AG04450 (cell line): Measurements from ENCODE around the gene OR9G1. TPM values are rescaled to one million over a fixed set of nuclear protein-coding genes. Genes with fewer than 3 reads are reported as not detected.

Experiments used
- CTCF ChIA-PET: fragments of 300-600, 350-600 bp; formaldehyde crosslinking; extraction: SDS; loops from one replicate; lab custom pipeline; 2022; ENCODE audit warnings: antibody characterized with exemption, inconsistent platforms; lab: Charles Lee
- POLR2A ChIA-PET: fragments of 350-600 bp; formaldehyde crosslinking; extraction: SDS; loops from one replicate; lab custom pipeline; 2021; ENCODE audit warnings: antibody characterized with exemption, inconsistent platforms; lab: Yijun Ruan, JAX
- DNase-seq: peaks from one replicate; pipeline ENCODE4 v3.0.0-alpha.2; 2011; ENCODE audit warnings: low read depth, low spot score
- H3K27ac ChIP-seq: one replicate; pipeline ENCODE4 v1.5.1; 2012; ENCODE audit warnings: low read depth, low read length, control low read depth
- H3K27me3 ChIP-seq: one replicate; pipeline ENCODE4 v1.6.0; 2012; ENCODE audit warnings: low read length; ENCODE audit not compliant: control insufficient read depth, insufficient read depth
- H3K4me3 ChIP-seq: 2 replicates; pipeline ENCODE4 v1.5.1; 2011; ENCODE audit warnings: mild to moderate bottlenecking, low read depth, low read length, control low read depth
- H3K9me3 ChIP-seq: 2 replicates; pipeline ENCODE4 v1.5.1; 2012; ENCODE audit warnings: low read length; ENCODE audit not compliant: control insufficient read depth, insufficient read depth
- polyA plus RNA-seq: library from polyadenylated mRNA; depleted of rRNA; stranded (reverse); fragments of >200 nt; gene quantifications from 2 replicates; pipeline ENCODE4 v1.2.3, GENCODE V29; 2011
- TF ChIP-seq, protein P1 (sequence below): IDR thresholded peaks from 2 replicates; pipeline ENCODE4 v1.5.1; 2011; ENCODE audit warnings: low read depth, low read length, control low read depth, inconsistent platforms

Gene OR9G1
- polyA plus RNA-seq, 1 experiment, result not detected

DNA sequence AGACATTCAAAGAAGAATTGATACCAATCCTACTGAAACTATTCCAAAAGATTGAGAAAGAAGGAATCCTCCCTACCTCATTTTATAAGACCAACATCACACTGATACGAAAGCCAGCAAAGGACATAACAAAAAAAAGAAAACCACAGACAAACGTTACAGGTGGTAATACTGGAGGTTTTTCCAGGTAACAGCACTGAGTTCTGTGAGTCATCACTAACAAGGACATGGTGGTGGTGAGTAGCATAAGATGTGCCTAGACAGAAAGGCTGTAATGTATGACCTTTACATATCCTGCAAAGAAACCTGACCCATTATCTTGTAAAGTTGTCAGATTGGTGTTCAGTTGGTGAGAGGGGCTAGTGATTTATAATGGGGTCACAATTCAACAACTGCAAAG, 15.3 kb downstream of the OR9G1 start:
- ChIA-PET POLR2A (no interaction called here), CTCF (no interaction called here)
- no peak for DNase-seq
- Histone ChIP-seq H3K27me3 (no peaks in the 10 kb centered on the region), H3K27ac (no peak overlapping the region), H3K4me3 (no peak overlapping the region), H3K9me3 (no peaks in the 10 kb centered on the region; the same call in 1 of the 2 replicates)
- TF ChIP-seq, protein P1, sequence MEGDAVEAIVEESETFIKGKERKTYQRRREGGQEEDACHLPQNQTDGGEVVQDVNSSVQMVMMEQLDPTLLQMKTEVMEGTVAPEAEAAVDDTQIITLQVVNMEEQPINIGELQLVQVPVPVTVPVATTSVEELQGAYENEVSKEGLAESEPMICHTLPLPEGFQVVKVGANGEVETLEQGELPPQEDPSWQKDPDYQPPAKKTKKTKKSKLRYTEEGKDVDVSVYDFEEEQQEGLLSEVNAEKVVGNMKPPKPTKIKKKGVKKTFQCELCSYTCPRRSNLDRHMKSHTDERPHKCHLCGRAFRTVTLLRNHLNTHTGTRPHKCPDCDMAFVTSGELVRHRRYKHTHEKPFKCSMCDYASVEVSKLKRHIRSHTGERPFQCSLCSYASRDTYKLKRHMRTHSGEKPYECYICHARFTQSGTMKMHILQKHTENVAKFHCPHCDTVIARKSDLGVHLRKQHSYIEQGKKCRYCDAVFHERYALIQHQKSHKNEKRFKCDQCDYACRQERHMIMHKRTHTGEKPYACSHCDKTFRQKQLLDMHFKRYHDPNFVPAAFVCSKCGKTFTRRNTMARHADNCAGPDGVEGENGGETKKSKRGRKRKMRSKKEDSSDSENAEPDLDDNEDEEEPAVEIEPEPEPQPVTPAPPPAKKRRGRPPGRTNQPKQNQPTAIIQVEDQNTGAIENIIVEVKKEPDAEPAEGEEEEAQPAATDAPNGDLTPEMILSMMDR, result no peak

DNA sequence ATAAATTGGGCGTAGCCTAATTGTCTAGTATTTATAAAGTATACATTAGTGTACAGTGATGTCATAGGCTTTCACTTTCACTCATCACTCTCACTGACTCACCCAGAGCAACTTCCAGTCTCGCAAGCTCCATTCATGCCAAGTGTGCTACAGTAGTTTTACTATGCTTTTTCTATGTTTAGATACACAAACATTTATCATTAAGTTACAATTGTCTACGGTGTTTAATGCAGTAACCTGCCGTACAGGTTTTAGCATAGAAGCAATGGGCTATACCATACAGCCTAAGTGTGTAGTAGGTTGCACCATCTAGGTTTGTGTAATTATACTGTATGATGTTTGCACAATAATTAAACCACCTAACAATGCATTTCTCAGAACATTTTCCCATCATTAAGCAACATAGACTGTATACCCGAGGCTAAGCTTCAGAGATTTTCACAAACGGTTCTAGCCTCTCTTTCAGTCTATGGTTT, 17.5 kb downstream of the OR9G1 start:
- CTCF ChIA-PET, result no interaction called here
- Histone ChIP-seq H3K4me3 (no peak overlapping the region), H3K27ac (no peak overlapping the region), H3K9me3 (no peaks in the 10 kb centered on the region; the same call in 1 of the 2 replicates), H3K27me3 (no peaks in the 10 kb centered on the region)
- no peak for DNase-seq
- TF ChIP-seq, protein P1, result no peak
- POLR2A ChIA-PET, result no interaction called here

DNA sequence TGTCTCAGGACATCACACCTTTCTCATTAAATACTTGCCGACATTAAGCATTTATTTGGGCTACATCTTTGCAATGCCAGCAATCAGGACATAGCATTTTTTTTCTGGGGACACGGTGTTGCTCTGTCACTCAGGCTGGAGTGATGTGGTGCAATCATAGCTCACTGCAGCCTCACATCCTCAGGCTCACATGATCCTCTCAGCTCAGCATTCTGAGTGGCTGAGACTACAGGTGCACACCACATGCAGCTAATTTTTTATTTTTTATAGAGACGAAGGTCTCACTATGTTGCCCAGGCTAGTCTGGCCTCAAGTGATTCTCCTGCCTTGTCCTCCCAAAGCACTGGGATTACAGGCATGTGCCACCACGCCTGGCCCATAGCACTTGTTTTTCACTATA, 21.6 kb downstream of the OR9G1 start:
- POLR2A ChIA-PET, result no interaction called here
- Histone ChIP-seq H3K27ac (no peak overlapping the region), H3K9me3 (no peaks in the 10 kb centered on the region; the same call in 1 of the 2 replicates), H3K4me3 (no peak overlapping the region), H3K27me3 (no peaks in the 10 kb centered on the region)
- TF ChIP-seq, protein P1, result no peak
- CTCF ChIA-PET, result no interaction called here
- DNase-seq, result no peak

DNA sequence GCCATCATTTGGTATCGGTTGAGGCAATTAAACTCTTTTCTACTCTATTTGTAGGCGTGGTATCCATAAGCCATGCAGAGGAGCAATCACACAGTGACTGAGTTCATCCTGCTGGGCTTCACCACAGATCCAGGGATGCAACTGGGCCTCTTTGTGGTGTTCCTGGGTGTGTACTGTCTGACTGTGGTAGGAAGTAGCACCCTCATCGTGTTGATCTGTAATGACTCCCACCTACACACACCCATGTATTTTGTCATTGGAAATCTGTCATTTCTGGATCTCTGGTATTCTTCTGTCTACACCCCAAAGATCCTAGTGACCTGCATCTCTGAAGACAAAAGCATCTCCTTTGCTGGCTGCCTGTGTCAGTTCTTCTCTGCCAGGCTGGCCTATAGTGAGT, 41.2 kb downstream of the OR9G1 start:
- H3K27ac ChIP-seq, result no peak overlapping the region
- no peak overlapping the region for H3K4me3 ChIP-seq
- peaks cover 19% of the 10 kb centered on the region for H3K9me3 ChIP-seq
- CTCF ChIA-PET, result no interaction called here
- no peak for DNase-seq
- POLR2A ChIA-PET, result no interaction called here
- H3K27me3 ChIP-seq, result no peaks in the 10 kb centered on the region
- TF ChIP-seq, protein P1, result no peak

DNA sequence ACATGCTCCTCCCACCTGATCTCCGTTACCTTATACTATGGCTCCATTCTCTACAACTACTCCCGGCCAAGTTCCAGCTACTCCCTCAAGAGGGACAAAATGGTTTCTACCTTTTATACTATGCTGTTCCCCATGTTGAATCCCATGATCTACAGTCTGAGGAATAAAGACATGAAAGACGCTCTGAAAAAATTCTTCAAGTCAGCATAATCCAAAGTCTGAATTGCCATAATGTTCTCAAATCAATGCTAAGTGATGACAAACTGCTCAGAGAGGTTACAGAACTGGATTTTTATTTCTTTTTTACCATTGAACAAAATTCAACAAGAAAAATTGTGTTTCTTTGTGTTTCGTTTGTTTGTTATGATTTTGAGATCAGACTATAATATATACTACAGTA, 42.0 kb downstream of the OR9G1 start:
- ChIA-PET POLR2A (no interaction called here), CTCF (interaction anchor here (0.8 kb wide), 1 partner anchor 42 kb away, joined by 3 read pairs; no protein-coding TSS in a partner anchor)
- Histone ChIP-seq H3K27me3 (no peaks in the 10 kb centered on the region), H3K4me3 (no peak overlapping the region), H3K9me3 (peaks cover 20% of the 10 kb centered on the region), H3K27ac (no peak overlapping the region)
- TF ChIP-seq, protein P1, result no peak
- DNase-seq, result no peak
